H9 (cell line): ENCODE results near the gene HAND2. TPM values are rescaled to one million over a fixed set of nuclear protein-coding genes. Genes with fewer than 3 reads are reported as not detected.
A peak's percentile ranks its signal among the peaks of the same experiment; 100 is the strongest.

Experiments used
- DNase-seq: peaks from one replicate; pipeline ENCODE4 v3.0.0-alpha.2; 2017
- H2AFZ ChIP-seq: one replicate; pipeline ENCODE4 v1.6.1; 2013; ENCODE audit warnings: mild to moderate bottlenecking, low read length, control low read depth, moderate library complexity
- H2AK5ac ChIP-seq: 2 replicates; pipeline ENCODE4 v1.6.1; 2013; ENCODE audit warnings: low read length, control low read depth, mixed read lengths; ENCODE audit not compliant: insufficient read length
- H2BK120ac ChIP-seq: one replicate; pipeline ENCODE4 v1.6.1; 2013; ENCODE audit warnings: low read depth, mild to moderate bottlenecking, low read length, control low read depth, inconsistent platforms; ENCODE audit not compliant: poor library complexity, severe bottlenecking
- H2BK12ac ChIP-seq: 2 replicates; pipeline ENCODE4 v1.6.1; 2013; ENCODE audit warnings: low read length, control low read depth, mixed read lengths, low read depth; ENCODE audit not compliant: insufficient read length
- H2BK15ac ChIP-seq: 2 replicates; pipeline ENCODE4 v1.6.1; 2013; ENCODE audit warnings: low read depth, low read length, control low read depth
- H2BK20ac ChIP-seq: one replicate; pipeline ENCODE4 v1.6.1; 2013; ENCODE audit warnings: low read depth, mild to moderate bottlenecking, low read length, control low read depth, inconsistent platforms; ENCODE audit not compliant: poor library complexity, severe bottlenecking
- H2BK5ac ChIP-seq: 2 replicates; pipeline ENCODE4 v1.6.1; 2013; ENCODE audit warnings: low read length, control low read depth, mixed read lengths; ENCODE audit not compliant: insufficient read length
- H3K14ac ChIP-seq: 2 replicates; pipeline ENCODE4 v1.6.1; 2013; ENCODE audit warnings: low read length, control low read depth; ENCODE audit not compliant: insufficient read depth
- H3K18ac ChIP-seq: 2 replicates; pipeline ENCODE4 v1.6.1; 2013; ENCODE audit warnings: low read depth, mild to moderate bottlenecking, mixed read lengths, low read length, control low read depth; ENCODE audit not compliant: insufficient read length
- H3K23ac ChIP-seq: 2 replicates; pipeline ENCODE4 v1.6.1; 2013; ENCODE audit warnings: low read length, control low read depth, mixed read lengths, low read depth; ENCODE audit not compliant: insufficient read length
- H3K23me2 ChIP-seq: 2 replicates; pipeline ENCODE4 v1.6.1; 2013; ENCODE audit warnings: low read depth, mild to moderate bottlenecking, mixed read lengths, low read length, control low read depth; ENCODE audit not compliant: insufficient read length, poor library complexity, severe bottlenecking
- H3K27ac ChIP-seq: 2 replicates; pipeline ENCODE4 v1.5.1; 2013; ENCODE audit warnings: low read length, control low read depth, mixed read lengths, low read depth; ENCODE audit not compliant: insufficient read length
- H3K27me3 ChIP-seq: 2 replicates; pipeline ENCODE4 v1.6.1; 2013; ENCODE audit warnings: low read length, control low read depth, inconsistent platforms; ENCODE audit not compliant: insufficient read depth
- H3K4ac ChIP-seq: 2 replicates; pipeline ENCODE4 v1.6.1; 2013; ENCODE audit warnings: low read depth, mild to moderate bottlenecking, control low read depth, inconsistent platforms, low read length, moderate library complexity
- H3K4me1 ChIP-seq: 2 replicates; pipeline ENCODE4 v1.6.1; 2013; ENCODE audit warnings: low read length, control low read depth, inconsistent platforms; ENCODE audit not compliant: insufficient read depth
- H3K4me2 ChIP-seq: 2 replicates; pipeline ENCODE4 v1.6.1; 2013; ENCODE audit warnings: low read length, control low read depth, mixed read lengths; ENCODE audit not compliant: insufficient read length, insufficient read depth
- H3K56ac ChIP-seq: 2 replicates; pipeline ENCODE4 v1.6.1; 2013; ENCODE audit warnings: low read depth, mild to moderate bottlenecking, mixed read lengths, low read length, control low read depth; ENCODE audit not compliant: insufficient read length
- H3K79me1 ChIP-seq: 2 replicates; pipeline ENCODE4 v1.6.1; 2013; ENCODE audit warnings: low read depth, mild to moderate bottlenecking, moderate library complexity, low read length, control low read depth, inconsistent platforms; ENCODE audit not compliant: insufficient read depth, poor library complexity, severe bottlenecking
- H3K79me2 ChIP-seq: 2 replicates; pipeline ENCODE4 v1.6.1; 2013; ENCODE audit warnings: low read length, control low read depth, inconsistent platforms; ENCODE audit not compliant: insufficient read depth
- H3K9ac ChIP-seq: 2 replicates; pipeline ENCODE4 v1.6.1; 2013; ENCODE audit warnings: low read length, control low read depth, mixed read lengths; ENCODE audit not compliant: insufficient read length; ENCODE audit errors: extremely low read depth
- H3K9me3 ChIP-seq: one replicate; pipeline ENCODE4 v1.6.1; 2013; ENCODE audit warnings: low read depth, low read length, inconsistent platforms; ENCODE audit not compliant: control insufficient read depth
- H3T11ph ChIP-seq: one replicate; pipeline ENCODE4 v1.6.1; 2013; ENCODE audit warnings: mild to moderate bottlenecking, low read length, control low read depth, inconsistent platforms
- H4K20me1 ChIP-seq: one replicate; pipeline ENCODE4 v1.6.1; 2013; ENCODE audit not compliant: control insufficient read depth, insufficient read length, insufficient read depth
- H4K5ac ChIP-seq: 2 replicates; pipeline ENCODE4 v1.6.1; 2013; ENCODE audit warnings: low read depth, mild to moderate bottlenecking, mixed read lengths, low read length, control low read depth; ENCODE audit not compliant: insufficient read length
- H4K8ac ChIP-seq: replicated peaks from 2 replicates; pipeline ENCODE4 v1.6.1; 2013; ENCODE audit warnings: low read length, control low read depth, mixed read lengths, low read depth; ENCODE audit not compliant: insufficient read length
- H4K91ac ChIP-seq: 2 replicates; pipeline ENCODE4 v1.6.1; 2013; ENCODE audit warnings: low read depth, mild to moderate bottlenecking, moderate library complexity, mixed read lengths, low read length, control low read depth; ENCODE audit not compliant: insufficient read length
- H3K27ac Mint-ChIP-seq, 3 experiments: 2 replicates in 2 of 3; 3 replicates in 1 of 3; pipeline ENCODE4 v1.8.0; 2020 to 2021; ENCODE audit warnings: mixed read lengths in 3 of 3, mild to moderate bottlenecking in 1 of 3, moderate library complexity in 1 of 3
- H3K27me3 Mint-ChIP-seq: 2 replicates; pipeline ENCODE4 v1.8.0; 2021; ENCODE audit warnings: low read depth, mild to moderate bottlenecking, moderate library complexity, mixed read lengths
- H3K36me3 Mint-ChIP-seq, 3 experiments: 2 replicates in 2 of 3; 3 replicates in 1 of 3; pipeline ENCODE4 v1.8.0; 2020 to 2021; ENCODE audit warnings: low read depth in 3 of 3, mixed read lengths in 3 of 3; ENCODE audit not compliant: insufficient read depth in 1 of 3
- H3K4me1 Mint-ChIP-seq, 2 experiments: 2 replicates each; pipeline ENCODE4 v1.8.0; 2020; ENCODE audit warnings: mixed read lengths in 2 of 2
- H3K4me3 Mint-ChIP-seq, 2 experiments: 2 replicates in 1 of 2; 3 replicates in 1 of 2; pipeline ENCODE4 v1.8.0; 2020 to 2021; ENCODE audit warnings: mild to moderate bottlenecking in 2 of 2, mixed read lengths in 2 of 2, moderate library complexity in 1 of 2
- H3K9me3 Mint-ChIP-seq, 2 experiments: 2 replicates in 1 of 2; 3 replicates in 1 of 2; pipeline ENCODE4 v1.8.0; 2020; ENCODE audit warnings: mild to moderate bottlenecking in 2 of 2, mixed read lengths in 2 of 2, moderate library complexity in 1 of 2
- CTCF ChIP-seq: fragments of 200-600 bp; sonication (generic); conservative IDR thresholded peaks from 3 replicates; pipeline ENCODE4 v1.8.0; 2021; ENCODE audit warnings: antibody characterized with exemption, mild to moderate bottlenecking
- WGBS: extraction: QIAGEN DNeasy Blood & Tissue Kit; methylation state at CpG from one replicate; pipeline ENCODE4 v1.1.7; 2013; ENCODE audit warnings: missing lambda C conversion rate, low lambda C conversion rate, mixed read lengths; ENCODE audit not compliant: insufficient read length; ENCODE audit errors: extremely low coverage; 5-methylcytosine and 5-hydroxymethylcytosine counted together
- total RNA-seq: library from RNA; stranded (reverse); gene quantifications from 2 replicates; pipeline ENCODE4 v1.2.1, GENCODE V29; 2021

HAND2 gene
- total RNA-seq, 1 experiment from 2014 or later = not detected

GRCh38 chr4:173522951-173523395, 7.1 kb downstream of the HAND2 start:
- H3K14ac ChIP-seq = no peak overlapping the region
- H2AFZ ChIP-seq = no peak overlapping the region
- no peak overlapping the region for H3K27ac ChIP-seq
- H2BK5ac ChIP-seq = no peak overlapping the region
- peaks cover 7 to 27% of the 10 kb centered on the region in 2 experiments; a peak in 3 of 5 replicates for H3K9me3 Mint-ChIP-seq
- no peak overlapping the region for H2AK5ac ChIP-seq
- H4K8ac ChIP-seq = no peak overlapping the region
- no peak overlapping the region for H2BK20ac ChIP-seq
- peaks cover 38 to 66% of the 10 kb centered on the region in 2 experiments for H3K4me1 Mint-ChIP-seq
- no peaks in the 10 kb centered on the region; a peak in 2 of 7 replicates for H3K36me3 Mint-ChIP-seq
- no peak for DNase-seq
- no peak for TF ChIP-seq CTCF
- no peak overlapping the region for H3K18ac ChIP-seq
- no CpG with 5 or more reads among the region's 21 CpGs for WGBS
- H3K4me3 Mint-ChIP-seq = peak overlapping the region; percentile 49 to 82
- H3K56ac ChIP-seq = no peak overlapping the region
- H4K91ac ChIP-seq = no peak overlapping the region
- no peak overlapping the region for H3K23ac ChIP-seq
- no peak overlapping the region for H3K9ac ChIP-seq
- H3K4me1 ChIP-seq = no peaks in the 10 kb centered on the region; the same call in 1 of the 2 replicates
- H4K20me1 ChIP-seq = peaks cover 2% of the 10 kb centered on the region
- no peaks in the 10 kb centered on the region for H3K9me3 ChIP-seq
- peaks cover 2% of the 10 kb centered on the region for H3K23me2 ChIP-seq
- H3K27me3 Mint-ChIP-seq = peaks cover 100% of the 10 kb centered on the region
- H2BK15ac ChIP-seq = no peak overlapping the region
- peak overlapping the region; percentile 41 for H3K4me2 ChIP-seq
- H3K4ac ChIP-seq = no peak overlapping the region
- H4K5ac ChIP-seq = no peak overlapping the region
- H3K27ac Mint-ChIP-seq = no peak overlapping the region
- H3K79me1 ChIP-seq = no peaks in the 10 kb centered on the region
- H2BK12ac ChIP-seq = no peak overlapping the region
- no peaks in the 10 kb centered on the region for H3K79me2 ChIP-seq
- H3T11ph ChIP-seq = no peak overlapping the region
- no peak overlapping the region for H2BK120ac ChIP-seq
- H3K27me3 ChIP-seq = peaks cover 99% of the 10 kb centered on the region
